CD4-positive, alpha-beta T cell treated with Interleukin-21 for 1 hour (primary cell): ENCODE measurements around the gene SRGAP2C.
"Not testable (repeated sequence)": the region's sequence is repeated elsewhere in the genome, so short reads cannot be mapped to it uniquely, and the experiment has no call there.

ENCODE experiments used
- DNase-seq: peaks from one replicate; pipeline ENCODE4 v3.0.0-alpha.2; 2020

SRGAP2C gene

GRCh38 chr1:121187914-121188313 lies 3.1 kb downstream of the SRGAP2C start:
- not testable (repeated sequence) for DNase-seq

GRCh38 chr1:121192512-121192911 lies 7.7 kb downstream of the SRGAP2C start:
- DNase-seq: not testable (repeated sequence)

GRCh38 chr1:121197095-121197882 lies 12.5 kb downstream of the SRGAP2C start:
- not testable (repeated sequence) for DNase-seq

- DNase-seq: not testable (repeated sequence)
Measured at GRCh38 chr1:121199763-121200162, 15.0 kb downstream of the SRGAP2C start.

GRCh38 chr1:121200232-121200631 lies 15.5 kb downstream of the SRGAP2C start:
- DNase-seq: not testable (repeated sequence)

GRCh38 chr1:121200985-121201981 lies 16.5 kb downstream of the SRGAP2C start:
- DNase-seq: not testable (repeated sequence)

GRCh38 chr1:121202986-121203385 lies 18.2 kb downstream of the SRGAP2C start:
- not testable (repeated sequence) for DNase-seq

GRCh38 chr1:121205786-121206711 lies 21.3 kb downstream of the SRGAP2C start:
- not testable (repeated sequence) for DNase-seq

- DNase-seq: not testable (repeated sequence)
Measured at GRCh38 chr1:121207328-121207727, 22.6 kb downstream of the SRGAP2C start.

- DNase-seq: not testable (repeated sequence)
Measured at GRCh38 chr1:121208375-121208774, 23.6 kb downstream of the SRGAP2C start.

GRCh38 chr1:121210778-121211177 lies 26.0 kb downstream of the SRGAP2C start:
- not testable (repeated sequence) for DNase-seq

GRCh38 chr1:121213491-121213890 lies 28.7 kb downstream of the SRGAP2C start:
- not testable (repeated sequence) for DNase-seq

GRCh38 chr1:121214544-121215156 lies 29.9 kb downstream of the SRGAP2C start:
- not testable (repeated sequence) for DNase-seq

- not testable (repeated sequence) for DNase-seq
Measured at GRCh38 chr1:121215699-121216417, 31.1 kb downstream of the SRGAP2C start.

- DNase-seq: not testable (repeated sequence)
Measured at GRCh38 chr1:121216676-121217075, 31.9 kb downstream of the SRGAP2C start.

- DNase-seq: not testable (repeated sequence)
Measured at GRCh38 chr1:121221770-121222169, 37.0 kb downstream of the SRGAP2C start.

- DNase-seq: not testable (repeated sequence)
Measured at GRCh38 chr1:121224714-121225113, 39.9 kb downstream of the SRGAP2C start.

GRCh38 chr1:121226295-121226904 lies 41.6 kb downstream of the SRGAP2C start:
- DNase-seq: not testable (repeated sequence)

- DNase-seq: not testable (repeated sequence)
Measured at GRCh38 chr1:121226925-121227324, 42.1 kb downstream of the SRGAP2C start.

GRCh38 chr1:121227544-121228330 lies 43.0 kb downstream of the SRGAP2C start:
- not testable (repeated sequence) for DNase-seq
